Prostate gland (tissue), 2 donors: ENCODE data around the gene PCAT7. TPM values are rescaled to one million over a fixed set of nuclear protein-coding genes. Genes with fewer than 3 reads are reported as not detected.

ENCODE experiments used
- DNase-seq: peaks from one replicate; pipeline ENCODE4 v3.0.0-alpha.2; 2019; ENCODE audit warnings: low spot score
- H3K27ac ChIP-seq, 2 donors: fragments of 200-600 bp; sonication (generic); 2 replicates each; pipeline ENCODE4 v1.5.1; 2017 to 2019
- H3K27me3 ChIP-seq: fragments of 200-600 bp; sonication (generic); replicated peaks from 2 replicates; pipeline ENCODE4 v1.5.1; 2019; ENCODE audit not compliant: insufficient read depth
- H3K36me3 ChIP-seq, 2 donors: fragments of 200-600 bp; sonication (generic); 1 replicate in 1 of 2; 2 replicates in 1 of 2; pipeline versions ENCODE4 v1.5.1 to v1.8.1; 2017 to 2019
- H3K4me1 ChIP-seq: fragments of 200-600 bp; sonication (generic); replicated peaks from 2 replicates; pipeline ENCODE4 v1.5.1; 2019
- H3K4me3 ChIP-seq, 2 donors: fragments of 200-600 bp; sonication (generic); 2 replicates each; pipeline ENCODE4 v1.5.1; 2017 to 2019
- H3K9me3 ChIP-seq: fragments of 200-600 bp; sonication (generic); 2 replicates; pipeline ENCODE4 v1.5.1; 2017
- POLR2A ChIP-seq: fragments of 450-650 bp; IDR thresholded peaks from one replicate; pipeline ENCODE4 v1.6.1; 2016; ENCODE audit warnings: antibody characterized with exemption, mild to moderate bottlenecking
- POLR2AphosphoS5 ChIP-seq: sonication (generic); formaldehyde crosslinking; IDR thresholded peaks from one replicate; pipeline ENCODE4 v1.6.1; 2017; ENCODE audit warnings: antibody characterized with exemption
- WGBS: methylation state at CpG from one replicate; pipeline ENCODE4 v1.1.5; 2018; 5-methylcytosine and 5-hydroxymethylcytosine counted together
- intact Hi-C: fragments of 100-400 bp; cut with DNase I; formaldehyde crosslinking; loops from one replicate; pipeline ENCODE4 v1.14.2; 2022
- total RNA-seq, 2 donors: library from RNA; depleted of rRNA; stranded (reverse); fragments of >200 nt; gene quantifications; one replicate each; pipeline ENCODE4 v1.1.0, GENCODE V29; 2016
- TF ChIP-seq, protein P1 (sequence below), 4 experiments: fragments of 200-600 bp in 2 of 4; fragments of 450-650 bp in 2 of 4; sonication (generic) in 2 of 4; IDR thresholded peaks; 1 replicate in 3 of 4; 2 replicates in 1 of 4; pipeline ENCODE4 v1.5.1; 2016 to 2019; ENCODE audit warnings: antibody characterized with exemption in 4 of 4, mild to moderate bottlenecking in 2 of 4, moderate library complexity in 2 of 4

The PCAT7 gene
- total RNA-seq, 2 donors from 2014 or later: 0.18 to 4.4 TPM

GRCh38 chr9:94568972-94569712 is 14.3 kb downstream of the PCAT7 start:
- H3K4me3 ChIP-seq: no peak overlapping the region
- H3K27ac ChIP-seq: no peak overlapping the region
- H3K9me3 ChIP-seq: no peaks in the 10 kb centered on the region
- WGBS: 92% methylated on average over 17 of the region's 17 CpGs
- no peaks in the 10 kb centered on the region for H3K36me3 ChIP-seq
- DNase-seq: no peak
- TF ChIP-seq, protein P1, sequence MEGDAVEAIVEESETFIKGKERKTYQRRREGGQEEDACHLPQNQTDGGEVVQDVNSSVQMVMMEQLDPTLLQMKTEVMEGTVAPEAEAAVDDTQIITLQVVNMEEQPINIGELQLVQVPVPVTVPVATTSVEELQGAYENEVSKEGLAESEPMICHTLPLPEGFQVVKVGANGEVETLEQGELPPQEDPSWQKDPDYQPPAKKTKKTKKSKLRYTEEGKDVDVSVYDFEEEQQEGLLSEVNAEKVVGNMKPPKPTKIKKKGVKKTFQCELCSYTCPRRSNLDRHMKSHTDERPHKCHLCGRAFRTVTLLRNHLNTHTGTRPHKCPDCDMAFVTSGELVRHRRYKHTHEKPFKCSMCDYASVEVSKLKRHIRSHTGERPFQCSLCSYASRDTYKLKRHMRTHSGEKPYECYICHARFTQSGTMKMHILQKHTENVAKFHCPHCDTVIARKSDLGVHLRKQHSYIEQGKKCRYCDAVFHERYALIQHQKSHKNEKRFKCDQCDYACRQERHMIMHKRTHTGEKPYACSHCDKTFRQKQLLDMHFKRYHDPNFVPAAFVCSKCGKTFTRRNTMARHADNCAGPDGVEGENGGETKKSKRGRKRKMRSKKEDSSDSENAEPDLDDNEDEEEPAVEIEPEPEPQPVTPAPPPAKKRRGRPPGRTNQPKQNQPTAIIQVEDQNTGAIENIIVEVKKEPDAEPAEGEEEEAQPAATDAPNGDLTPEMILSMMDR (IDR thresholded peaks at IDR 0.05): no peak
- TF ChIP-seq POLR2A: no peak
- no peak for TF ChIP-seq POLR2AphosphoS5
- intact Hi-C loops: no loop called here
- no peaks in the 10 kb centered on the region for H3K27me3 ChIP-seq
- no peaks in the 10 kb centered on the region for H3K4me1 ChIP-seq

DNA sequence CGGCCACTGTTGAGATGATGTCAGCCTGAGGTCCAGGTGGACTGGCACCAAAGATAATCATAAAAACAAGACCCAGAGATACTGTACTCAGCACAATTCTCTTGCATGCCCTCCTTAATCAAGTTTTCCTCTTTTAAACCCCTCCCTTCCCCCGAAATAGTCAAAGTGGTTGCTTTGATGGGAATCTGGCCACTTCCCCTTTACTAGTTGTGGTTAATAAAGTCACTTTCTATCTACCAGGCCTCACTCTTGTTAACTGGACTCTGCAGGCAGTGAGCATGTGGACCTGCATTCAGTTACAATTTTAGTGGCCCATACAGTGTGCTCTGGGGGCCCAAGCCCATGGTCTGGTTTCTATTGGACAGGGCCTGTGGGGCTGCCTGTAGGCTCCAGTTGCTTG is 21.2 kb downstream of the PCAT7 start:
- Histone ChIP-seq H3K4me3 (no peak overlapping the region), H3K9me3 (no peaks in the 10 kb centered on the region), H3K27ac (no peak overlapping the region), H3K4me1 (peaks cover 4% of the 10 kb centered on the region), H3K27me3 (no peaks in the 10 kb centered on the region), H3K36me3 (no peaks in the 10 kb centered on the region)
- intact Hi-C loops: no loop called here
- 93% methylated on average over 2 of the region's 2 CpGs for WGBS
- DNase-seq: no peak
- TF ChIP-seq POLR2A (no peak), POLR2AphosphoS5 (no peak)
- TF ChIP-seq, protein P1 (IDR thresholded peaks at IDR 0.05): no peak

GRCh38 chr9:94577036-94577435 is 22.2 kb downstream of the PCAT7 start:
- no peak for DNase-seq
- H3K9me3 ChIP-seq: no peaks in the 10 kb centered on the region
- no peak overlapping the region for H3K27ac ChIP-seq
- WGBS: 33% methylated on average over 1 of the region's 1 CpG
- no peak overlapping the region for H3K4me3 ChIP-seq
- H3K27me3 ChIP-seq: no peaks in the 10 kb centered on the region
- intact Hi-C loops: no loop called here
- no peaks in the 10 kb centered on the region for H3K36me3 ChIP-seq
- H3K4me1 ChIP-seq: peaks cover 4% of the 10 kb centered on the region
- TF ChIP-seq, protein P1 (IDR thresholded peaks at IDR 0.05): no peak

- H3K4me1 ChIP-seq: peaks cover 4% of the 10 kb centered on the region
- 19% methylated on average over 2 of the region's 2 CpGs for WGBS
- no peaks in the 10 kb centered on the region for H3K36me3 ChIP-seq
- intact Hi-C loops: no loop called here
- TF ChIP-seq POLR2A (no peak), POLR2AphosphoS5 (peak; percentile 14)
- TF ChIP-seq, protein P1 (IDR thresholded peaks at IDR 0.05): no peak
- H3K9me3 ChIP-seq: no peaks in the 10 kb centered on the region
- H3K4me3 ChIP-seq: no peak overlapping the region
- no peaks in the 10 kb centered on the region for H3K27me3 ChIP-seq
- H3K27ac ChIP-seq: no peak overlapping the region
- peak; percentile 36 for DNase-seq
These were observed 22.7 kb downstream of the PCAT7 start for GRCh38 chr9:94577571-94577970.

DNA sequence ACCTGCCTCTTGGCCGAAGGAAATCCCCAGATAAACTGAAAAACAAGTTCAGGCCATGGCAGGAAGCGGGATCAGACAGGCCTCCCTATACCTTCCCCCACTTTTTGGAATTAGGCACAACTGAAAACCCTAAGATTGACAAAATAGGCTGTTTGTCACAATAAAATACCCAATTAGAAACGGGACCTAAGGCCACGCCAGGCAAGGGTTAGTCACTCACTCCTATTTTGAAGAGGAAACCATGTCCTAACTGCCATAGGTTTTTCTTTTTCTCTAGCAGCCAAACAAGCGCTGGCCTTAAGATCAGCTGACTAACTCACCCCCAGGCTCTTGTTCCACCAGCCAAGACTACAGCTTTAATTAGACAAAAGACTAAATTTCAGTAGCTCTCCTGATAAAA is 26.8 kb downstream of the PCAT7 start:
- intact Hi-C loops: no loop called here
- Histone ChIP-seq H3K27ac (no peak overlapping the region), H3K36me3 (no peaks in the 10 kb centered on the region), H3K27me3 (no peaks in the 10 kb centered on the region), H3K4me3 (no peak overlapping the region), H3K4me1 (peaks cover 4% of the 10 kb centered on the region), H3K9me3 (no peaks in the 10 kb centered on the region)
- 69% methylated on average over 5 of the region's 5 CpGs for WGBS
- DNase-seq: no peak
- TF ChIP-seq, protein P1 (IDR thresholded peaks at IDR 0.05): no peak
- TF ChIP-seq POLR2A (no peak), POLR2AphosphoS5 (no peak)
